ENCODE data around the gene PIK3C2G. TPM values are rescaled to one million over a fixed set of nuclear protein-coding genes. Genes with fewer than 3 reads are reported as not detected.

PIK3C2G gene
- total and polyA plus RNA-seq, 2 of the 13 experiments (the other 11 are each of a cell fraction or from before 2014, with no cell fraction given), result not detected

GRCh38 chr12:18320036-18320617 is 58.8 kb downstream of the PIK3C2G start (continued):
- 0 out of 2 replicates have a peak, but pooled peaks have one; percentile 12 for TF ChIP-seq ARID3A (IDR thresholded peaks at IDR 0.05; ENCODE audit: low read depth, low read length)
- TF ChIP-seq, protein P1, sequence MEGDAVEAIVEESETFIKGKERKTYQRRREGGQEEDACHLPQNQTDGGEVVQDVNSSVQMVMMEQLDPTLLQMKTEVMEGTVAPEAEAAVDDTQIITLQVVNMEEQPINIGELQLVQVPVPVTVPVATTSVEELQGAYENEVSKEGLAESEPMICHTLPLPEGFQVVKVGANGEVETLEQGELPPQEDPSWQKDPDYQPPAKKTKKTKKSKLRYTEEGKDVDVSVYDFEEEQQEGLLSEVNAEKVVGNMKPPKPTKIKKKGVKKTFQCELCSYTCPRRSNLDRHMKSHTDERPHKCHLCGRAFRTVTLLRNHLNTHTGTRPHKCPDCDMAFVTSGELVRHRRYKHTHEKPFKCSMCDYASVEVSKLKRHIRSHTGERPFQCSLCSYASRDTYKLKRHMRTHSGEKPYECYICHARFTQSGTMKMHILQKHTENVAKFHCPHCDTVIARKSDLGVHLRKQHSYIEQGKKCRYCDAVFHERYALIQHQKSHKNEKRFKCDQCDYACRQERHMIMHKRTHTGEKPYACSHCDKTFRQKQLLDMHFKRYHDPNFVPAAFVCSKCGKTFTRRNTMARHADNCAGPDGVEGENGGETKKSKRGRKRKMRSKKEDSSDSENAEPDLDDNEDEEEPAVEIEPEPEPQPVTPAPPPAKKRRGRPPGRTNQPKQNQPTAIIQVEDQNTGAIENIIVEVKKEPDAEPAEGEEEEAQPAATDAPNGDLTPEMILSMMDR (CRISPR knock-in tag; IDR thresholded peaks at IDR 0.05), result peak; percentile 73
- TF ChIP-seq SMC3 (IDR thresholded peaks at IDR 0.05; ENCODE audit: low read length), result peak; percentile 68

GRCh38 chr12:18320976-18321375 is 59.7 kb downstream of the PIK3C2G start:
- DNase-seq (ENCODE audit: low spot score) (no peak), FAIRE-seq (no peak), ATAC-seq (no peak)
- no peaks in the 10 kb centered on the region for H3K27me3 ChIP-seq (ENCODE audit: control insufficient read depth in 1 of 2, insufficient read depth in 2 of 2, low read length in 2 of 2)
- H3K4me1 ChIP-seq (ENCODE audit: insufficient read depth, low read length), result no peaks in the 10 kb centered on the region
- CTCF ChIA-PET (ENCODE audit: low intra/inter-chr PET ratio, low total read pairs), result interaction anchor here (2.0 to 2.2 kb wide), 2 partner anchors 71 to 181 kb away, joined by 9 to 18 read pairs; no protein-coding TSS in a partner anchor
- H3K4me3 ChIP-seq (replicated peaks in 1 of 3; ENCODE audit: insufficient read depth in 1 of 3, low read depth in 2 of 3, low read length in 3 of 3), result no peak overlapping the region
- in situ Hi-C loops (cut with HindIII; ENCODE audit: extremely low pct_ligation_motif_present, low pct_unique_long_range_greater_than_20kb) (loop anchor here (10.0 kb wide), 1 partner anchor 176 kb away; no protein-coding TSS in a partner anchor), intact Hi-C loops (cut with micrococcal nuclease; ENCODE audit: unreplicated experiment) (loop anchor here (1.0 kb wide), 2 partner anchors 71 to 181 kb away; no protein-coding TSS in a partner anchor)
- BruUV-seq (replicated peaks), result no TSS peak
- no peaks in the 10 kb centered on the region for H3K36me3 ChIP-seq (replicated peaks in 1 of 2; ENCODE audit: control insufficient read depth in 1 of 2, insufficient read depth in 2 of 2, low read length in 2 of 2)
- H3K9ac ChIP-seq (ENCODE audit: insufficient read depth, low read depth, low read length), result no peak overlapping the region
- no peaks in the 10 kb centered on the region for H3K79me2 ChIP-seq (ENCODE audit: insufficient read depth, low read length)
- TF ChIP-seq MATR3 (CRISPR knock-in tag; IDR thresholded peaks at IDR 0.05), result no peak
- no peak for TF ChIP-seq ISX (CRISPR knock-in tag; conservative IDR thresholded peaks at IDR 0.05)
- no peak for TF ChIP-seq AGO1 (IDR thresholded peaks at IDR 0.05; ENCODE audit: low read depth, low read length, poor library complexity, severe bottlenecking)
- TF ChIP-seq ZNF557 (CRISPR knock-in tag; IDR thresholded peaks at IDR 0.05), result no peak
- TF ChIP-seq SMARCC2 (IDR thresholded peaks at IDR 0.05), result no peak
- H4K20me1 ChIP-seq (ENCODE audit: insufficient read depth, low read length), result no peaks in the 10 kb centered on the region
- 0% methylated on average over 2 of the region's 2 CpGs for WGBS (ENCODE audit: low lambda C conversion rate)
- no peak overlapping the region for H2AFZ ChIP-seq (ENCODE audit: low read length)
- no peaks in the 10 kb centered on the region for H3K9me3 ChIP-seq (ENCODE audit: low read length)
- no peak overlapping the region for H3K4me2 ChIP-seq (ENCODE audit: low read depth, low read length)
- no peak overlapping the region for H3K27ac ChIP-seq (ENCODE audit: extremely low read length, insufficient read depth, low read length)
- POLR2A ChIA-PET, result no interaction called here
